Subcutaneous preadipocyte (primary cell): ENCODE data around the gene ALPK1. TPM values are rescaled to one million over a fixed set of nuclear protein-coding genes. Genes with fewer than 3 reads are reported as not detected.

Source experiments
- total RNA-seq: library from RNA; depleted of rRNA; stranded (reverse); fragments of >200 nt; gene quantifications from 2 replicates; pipeline ENCODE4 v1.2.3, GENCODE V29; 2012

The ALPK1 gene
- total RNA-seq: 14.7 and 16.5 TPM in 2 replicates

GRCh38 chr4:112296949-112297880 is at the start of gene ALPK1:
ALPK1 (plus strand) TSS chr4:112297369.

Other genes starting within 250 kb of the ALPK1 start
- gene FAM241A, start 151.9 kb upstream of the ALPK1 start, total RNA-seq: 4.8 and 6.6 TPM in 2 replicates
- gene AP1AR, start 65.6 kb upstream of the ALPK1 start, total RNA-seq: 16.9 and 23.7 TPM in 2 replicates
- gene TIFA, start 11.5 kb upstream of the ALPK1 start, total RNA-seq: 2.2 and 3.5 TPM in 2 replicates
- not detected in 2 replicates for gene NEUROG2, start 218.8 kb downstream of the ALPK1 start, total RNA-seq